ENCODE data around the gene SBF2.

Gene SBF2

DNA sequence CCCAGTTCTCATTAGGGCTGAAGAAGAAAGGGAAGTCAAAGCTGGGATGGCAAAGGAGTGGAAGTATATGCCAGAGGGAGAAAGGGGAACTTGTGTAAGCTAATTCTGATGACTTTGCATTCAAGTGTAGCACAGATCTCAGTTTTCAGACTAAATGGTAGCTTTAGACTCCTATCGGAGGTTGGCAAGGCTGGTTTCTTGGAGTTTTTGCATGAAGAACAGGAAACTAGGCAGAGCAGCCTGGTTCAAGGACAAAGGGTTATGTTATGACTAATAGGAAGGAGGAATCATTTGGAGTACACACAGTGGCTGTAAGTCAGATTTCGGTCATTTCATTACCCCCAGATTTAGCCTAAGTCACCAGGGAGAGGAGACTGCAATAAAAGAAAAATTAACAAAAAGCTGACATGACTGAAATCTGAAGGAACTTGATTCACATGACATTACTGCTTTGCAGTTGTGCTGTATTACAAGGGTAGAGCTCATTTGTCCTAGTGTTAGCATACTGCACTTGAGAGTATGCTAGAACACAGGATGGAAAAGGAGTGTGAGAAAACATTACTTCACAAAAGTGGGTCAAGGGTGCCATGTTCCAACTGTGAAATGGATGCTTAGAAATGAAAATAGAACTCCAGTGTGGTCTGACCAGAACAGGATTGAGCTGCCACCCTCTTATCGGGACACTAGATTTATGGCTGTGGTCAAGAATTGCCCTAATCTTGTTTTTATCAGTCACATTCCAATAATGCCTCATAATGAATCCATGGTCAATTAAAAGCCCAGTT is 34.5 kb upstream of the SBF2 start:
- H3K4me3 ChIP-seq (replicated peaks in 1 of 2; ENCODE audit: low read depth in 2 of 2, low read length in 2 of 2), result no peak overlapping the region
- DNase-seq (ENCODE audit: low read depth in 2 of 2), result peak; percentile 72 to 74
- TF ChIP-seq, protein P1, sequence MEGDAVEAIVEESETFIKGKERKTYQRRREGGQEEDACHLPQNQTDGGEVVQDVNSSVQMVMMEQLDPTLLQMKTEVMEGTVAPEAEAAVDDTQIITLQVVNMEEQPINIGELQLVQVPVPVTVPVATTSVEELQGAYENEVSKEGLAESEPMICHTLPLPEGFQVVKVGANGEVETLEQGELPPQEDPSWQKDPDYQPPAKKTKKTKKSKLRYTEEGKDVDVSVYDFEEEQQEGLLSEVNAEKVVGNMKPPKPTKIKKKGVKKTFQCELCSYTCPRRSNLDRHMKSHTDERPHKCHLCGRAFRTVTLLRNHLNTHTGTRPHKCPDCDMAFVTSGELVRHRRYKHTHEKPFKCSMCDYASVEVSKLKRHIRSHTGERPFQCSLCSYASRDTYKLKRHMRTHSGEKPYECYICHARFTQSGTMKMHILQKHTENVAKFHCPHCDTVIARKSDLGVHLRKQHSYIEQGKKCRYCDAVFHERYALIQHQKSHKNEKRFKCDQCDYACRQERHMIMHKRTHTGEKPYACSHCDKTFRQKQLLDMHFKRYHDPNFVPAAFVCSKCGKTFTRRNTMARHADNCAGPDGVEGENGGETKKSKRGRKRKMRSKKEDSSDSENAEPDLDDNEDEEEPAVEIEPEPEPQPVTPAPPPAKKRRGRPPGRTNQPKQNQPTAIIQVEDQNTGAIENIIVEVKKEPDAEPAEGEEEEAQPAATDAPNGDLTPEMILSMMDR (IDR thresholded peaks at IDR 0.05; ENCODE audit: low read depth, low read length), result no peak

DNA sequence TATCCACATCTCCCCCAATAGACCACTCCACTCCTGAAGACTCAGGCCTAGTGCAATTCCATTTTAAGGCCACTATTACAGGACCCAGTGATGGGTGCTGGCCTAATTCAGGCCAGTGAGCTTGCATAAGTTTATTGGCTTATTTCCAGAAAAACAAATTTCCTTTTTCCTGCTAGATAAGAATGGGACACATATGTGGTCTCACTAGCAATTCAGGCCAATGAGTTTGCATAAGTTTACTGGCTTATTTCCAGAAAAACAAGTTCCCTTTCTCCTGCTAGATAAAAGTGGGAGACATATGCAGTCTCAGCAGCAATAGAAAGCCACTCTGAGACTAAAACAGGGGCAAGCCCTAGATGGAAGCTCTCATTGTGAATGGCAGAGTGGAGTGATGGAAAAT is 33.2 kb upstream of the SBF2 start:
- DNase-seq (ENCODE audit: low read depth in 2 of 2), result peak; percentile 89 to 97
- no peak overlapping the region for H3K4me3 ChIP-seq (replicated peaks in 1 of 2; ENCODE audit: low read depth in 2 of 2, low read length in 2 of 2)
- TF ChIP-seq, protein P1 (IDR thresholded peaks at IDR 0.05; ENCODE audit: low read depth, low read length), result no peak

DNA sequence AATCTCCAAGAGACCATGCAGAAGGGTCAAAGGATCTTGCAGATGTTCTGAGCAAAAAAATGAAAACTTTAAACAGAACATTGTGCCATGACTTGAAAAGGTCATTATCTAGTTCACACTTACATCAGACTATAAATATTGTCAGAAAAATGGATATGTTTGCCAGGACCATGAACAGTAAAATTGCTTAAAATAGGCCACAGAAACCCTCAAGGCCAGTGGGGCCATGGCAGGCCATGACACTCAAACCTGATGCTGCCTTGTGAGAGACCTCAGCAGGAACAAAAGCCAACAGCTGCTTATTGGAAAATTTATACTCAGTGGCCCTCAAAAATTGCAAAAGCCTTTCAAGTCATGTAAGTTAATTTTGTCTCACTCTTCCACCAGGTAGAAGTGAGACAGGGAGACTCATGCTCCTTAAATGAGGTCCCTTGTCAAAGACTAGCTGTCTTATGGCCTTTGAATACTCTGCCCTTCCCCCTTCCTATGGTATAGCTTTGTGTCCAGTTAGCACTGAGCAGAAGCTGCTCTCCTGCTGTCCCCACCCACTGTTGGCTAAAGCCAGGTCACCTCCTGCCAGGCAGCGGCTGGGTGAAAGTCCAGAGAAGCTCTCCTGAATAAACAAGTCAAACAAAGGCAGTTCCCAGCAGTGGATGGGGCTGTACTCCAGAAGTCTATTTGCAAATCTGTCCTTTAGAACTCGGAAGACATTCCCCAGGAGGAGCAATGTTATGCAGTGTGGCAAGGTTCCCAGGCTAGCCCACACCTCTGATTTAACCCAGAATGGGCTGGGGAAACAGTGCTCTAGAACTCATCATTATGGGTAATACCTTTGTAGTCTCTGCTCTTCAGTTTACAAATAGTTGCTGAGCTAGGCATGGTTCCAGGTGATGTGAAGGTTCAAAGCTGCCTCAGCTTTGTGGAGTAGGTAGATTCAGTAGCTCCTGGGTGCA is 32.3 kb upstream of the SBF2 start:
- peak; percentile 45 to 73 for DNase-seq (ENCODE audit: low read depth in 2 of 2)
- no peak overlapping the region for H3K4me3 ChIP-seq (replicated peaks in 1 of 2; ENCODE audit: low read depth in 2 of 2, low read length in 2 of 2)
- TF ChIP-seq, protein P1 (IDR thresholded peaks at IDR 0.05; ENCODE audit: low read depth, low read length), result no peak

DNA sequence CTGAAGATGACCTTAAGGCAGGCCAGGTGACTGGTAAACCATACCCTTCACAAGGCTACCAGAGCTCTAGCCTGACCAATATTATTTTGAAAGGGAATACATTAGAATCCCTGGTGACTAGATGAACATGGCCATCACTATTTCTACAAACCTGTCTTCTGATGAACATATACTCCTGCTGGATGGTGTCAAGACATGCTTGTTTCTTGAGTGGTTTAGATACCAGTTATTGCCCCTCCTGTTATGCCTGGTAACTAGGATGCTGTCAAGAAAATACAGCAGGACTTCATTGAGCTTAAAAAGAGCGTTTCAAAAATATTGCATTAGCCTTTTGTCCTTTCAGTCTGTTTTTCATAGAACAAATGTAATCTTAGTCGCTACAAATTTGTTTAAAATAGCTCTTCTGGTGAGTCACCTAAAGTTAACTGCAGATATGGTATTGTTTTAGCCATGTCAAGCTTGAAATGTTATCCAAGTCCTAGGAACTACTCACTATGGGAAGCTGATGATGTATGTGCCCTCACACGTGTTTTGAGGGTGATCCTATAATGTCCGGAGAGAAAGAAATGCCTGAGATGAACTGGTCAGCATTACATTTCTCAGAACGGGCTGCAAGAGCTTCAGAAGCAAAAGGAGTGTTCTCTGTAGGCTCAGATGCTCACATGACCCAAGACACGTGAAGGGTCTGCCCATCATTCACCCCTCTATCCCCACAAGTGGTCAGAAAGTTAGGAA is 31.4 kb upstream of the SBF2 start:
- TF ChIP-seq, protein P1 (IDR thresholded peaks at IDR 0.05; ENCODE audit: low read depth, low read length), result no peak
- H3K4me3 ChIP-seq (replicated peaks in 1 of 2; ENCODE audit: low read depth in 2 of 2, low read length in 2 of 2), result no peak overlapping the region
- DNase-seq (ENCODE audit: low read depth in 2 of 2), result peak; percentile 90 to 93

DNA sequence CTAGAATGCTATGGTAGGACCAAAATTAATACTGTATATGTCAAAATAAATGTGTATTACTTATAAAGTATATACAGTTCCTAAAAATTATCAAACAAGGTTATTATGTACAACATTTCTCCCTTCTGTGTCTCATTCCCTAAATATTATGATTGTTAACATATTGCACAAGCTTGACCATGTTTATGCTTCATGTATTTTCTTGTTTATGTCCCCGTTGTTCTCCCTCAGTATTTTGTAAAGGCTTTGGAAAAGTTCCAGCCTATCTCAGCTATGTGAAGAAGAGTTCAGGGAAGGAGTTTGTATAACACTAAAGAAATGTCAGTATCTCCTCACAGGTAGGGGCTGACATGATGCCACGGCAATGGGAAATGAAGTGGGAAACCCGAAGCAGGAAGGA is 30.5 kb upstream of the SBF2 start:
- TF ChIP-seq, protein P1 (IDR thresholded peaks at IDR 0.05; ENCODE audit: low read depth, low read length), result no peak
- peak in 1 of 2 donors; percentile 47 for DNase-seq (ENCODE audit: low read depth in 2 of 2)
- H3K4me3 ChIP-seq (replicated peaks in 1 of 2; ENCODE audit: low read depth in 2 of 2, low read length in 2 of 2), result no peak overlapping the region

DNA sequence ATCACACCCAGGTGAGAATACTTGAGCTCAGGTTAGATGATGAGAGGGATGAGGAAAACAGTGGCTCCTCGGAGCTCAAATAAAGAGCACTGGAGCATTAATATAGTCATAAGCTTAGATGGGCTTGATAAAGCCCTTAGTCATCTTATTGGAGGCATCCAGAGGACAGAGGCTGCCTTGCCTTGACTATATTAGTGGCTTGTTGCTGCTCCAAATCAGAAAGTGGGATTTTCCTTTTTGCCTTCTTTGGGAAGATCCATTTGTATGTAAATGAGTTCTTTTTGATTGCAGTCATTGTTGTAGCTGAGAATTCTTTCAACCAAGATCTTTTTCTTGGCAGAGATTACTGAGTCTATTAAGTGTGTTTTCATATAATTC is 29.8 kb upstream of the SBF2 start:
- TF ChIP-seq, protein P1 (IDR thresholded peaks at IDR 0.05; ENCODE audit: low read depth, low read length), result no peak
- peak; percentile 37 to 48 for DNase-seq (ENCODE audit: low read depth in 2 of 2)

More for the DNA sequence above, 29.8 kb upstream of the SBF2 start:
- H3K4me3 ChIP-seq (replicated peaks in 1 of 2; ENCODE audit: low read depth in 2 of 2, low read length in 2 of 2), result no peak overlapping the region

Measured in cardiac fibroblast (primary cell).